MCF 10A (cell line): ENCODE measurements around the gene RAD21L1. TPM values are rescaled to one million over a fixed set of nuclear protein-coding genes. Genes with fewer than 3 reads are reported as not detected.

Experiments used
- BruUV-seq: library from RNA; stranded (reverse); fragments of 400-500 nt; replicated peaks from 2 replicates; lab custom pipeline; 2021; lab: Mats Ljungman, UMichigan
- CTCF ChIA-PET: fragments of 300-600 bp; sonication (Branson Sonifier 250); formaldehyde crosslinking; extraction: SDS; loops from one replicate; lab custom pipeline; 2021; ENCODE audit warnings: antibody characterized with exemption, inconsistent platforms; lab: Yijun Ruan, JAX
- POLR2A ChIA-PET: fragments of 300-600, 350-650 bp; sonication (Branson Sonifier 250); formaldehyde crosslinking; extraction: SDS; loops from one replicate; lab custom pipeline; 2020; ENCODE audit warnings: antibody characterized with exemption, inconsistent platforms; lab: Yijun Ruan, JAX
- DNase-seq: peaks from one replicate; pipeline ENCODE4 v3.0.0-alpha.2; 2018; ENCODE audit not compliant: unreplicated experiment
- H3K27ac Mint-ChIP-seq: one replicate; pipeline ENCODE4 v1.8.0; 2022; ENCODE audit warnings: mild to moderate bottlenecking, low read depth, mixed read lengths; ENCODE audit not compliant: unreplicated experiment
- H3K27me3 Mint-ChIP-seq: one replicate; pipeline ENCODE4 v1.8.0; 2022; ENCODE audit warnings: mixed read lengths; ENCODE audit not compliant: insufficient read depth, unreplicated experiment
- H3K36me3 Mint-ChIP-seq: one replicate; pipeline ENCODE4 v1.8.0; 2022; ENCODE audit warnings: mild to moderate bottlenecking, moderate library complexity, mixed read lengths; ENCODE audit not compliant: insufficient read depth, unreplicated experiment
- H3K4me1 Mint-ChIP-seq: one replicate; pipeline ENCODE4 v1.8.0; 2022; ENCODE audit warnings: mixed read lengths; ENCODE audit not compliant: insufficient read depth, unreplicated experiment
- H3K4me3 Mint-ChIP-seq: one replicate; pipeline ENCODE4 v1.8.0; 2022; ENCODE audit warnings: mild to moderate bottlenecking, moderate library complexity, mixed read lengths; ENCODE audit not compliant: unreplicated experiment
- H3K9me3 Mint-ChIP-seq: one replicate; pipeline ENCODE4 v1.8.0; 2022; ENCODE audit warnings: mixed read lengths; ENCODE audit not compliant: unreplicated experiment
- intact Hi-C: fragments of 100-400 bp; cut with micrococcal nuclease; formaldehyde crosslinking; loops from 2 replicates; pipeline ENCODE4 v1.14.1; 2022
- total RNA-seq: library from RNA; stranded (reverse); gene quantifications from 2 replicates; pipeline ENCODE4 v1.2.3, GENCODE V29; 2022
- TF ChIP-seq, protein P1 (sequence below): fragments of 200-600 bp; IDR thresholded peaks from one replicate; pipeline ENCODE4 v1.8.0; 2022; ENCODE audit warnings: antibody characterized with exemption, mild to moderate bottlenecking; ENCODE audit not compliant: unreplicated experiment

RAD21L1 gene
- total RNA-seq, 1 experiment from 2014 or later, result not detected

DNA sequence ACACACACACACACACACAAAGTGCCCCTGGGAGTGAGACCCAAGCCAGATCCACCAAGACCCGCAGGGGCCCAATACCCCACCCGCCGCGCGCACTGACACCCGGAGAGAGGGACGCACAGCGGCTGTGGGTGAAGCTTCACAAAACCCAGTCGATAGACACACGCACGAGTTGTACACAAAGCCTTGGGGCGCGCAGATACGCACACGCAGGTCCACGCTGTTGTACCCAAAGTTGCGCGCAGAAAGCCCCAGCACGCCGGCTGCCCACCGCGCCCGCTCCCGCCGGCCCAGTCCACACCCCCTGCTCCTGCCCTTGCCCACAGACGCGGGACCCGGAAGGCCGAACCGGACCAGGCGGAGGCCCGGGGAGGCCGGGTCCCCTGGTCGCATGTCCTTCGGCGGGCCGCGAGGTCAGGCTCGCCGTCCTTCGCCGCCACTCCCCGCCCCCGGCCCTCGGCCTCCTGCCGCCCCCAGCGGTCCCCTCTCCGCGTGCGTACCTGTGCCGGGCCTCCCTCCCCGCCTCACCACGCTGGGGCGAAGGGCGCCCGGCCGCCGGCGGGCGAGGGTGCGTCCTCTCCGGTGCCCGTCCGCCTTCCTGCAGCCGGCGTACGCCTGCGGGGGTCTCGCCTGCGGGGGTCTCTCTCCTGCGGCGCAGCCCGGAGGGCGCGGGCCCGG is 41.1 kb upstream of the RAD21L1 start, which contains the start of gene TMEM74B:
TMEM74B (minus strand) TSS at position 344 of the 678 bp plus-strand sequence. CDS start 1,180 bp downstream, outside the sequence.
- no TSS peak for BruUV-seq
- TF ChIP-seq, protein P1, sequence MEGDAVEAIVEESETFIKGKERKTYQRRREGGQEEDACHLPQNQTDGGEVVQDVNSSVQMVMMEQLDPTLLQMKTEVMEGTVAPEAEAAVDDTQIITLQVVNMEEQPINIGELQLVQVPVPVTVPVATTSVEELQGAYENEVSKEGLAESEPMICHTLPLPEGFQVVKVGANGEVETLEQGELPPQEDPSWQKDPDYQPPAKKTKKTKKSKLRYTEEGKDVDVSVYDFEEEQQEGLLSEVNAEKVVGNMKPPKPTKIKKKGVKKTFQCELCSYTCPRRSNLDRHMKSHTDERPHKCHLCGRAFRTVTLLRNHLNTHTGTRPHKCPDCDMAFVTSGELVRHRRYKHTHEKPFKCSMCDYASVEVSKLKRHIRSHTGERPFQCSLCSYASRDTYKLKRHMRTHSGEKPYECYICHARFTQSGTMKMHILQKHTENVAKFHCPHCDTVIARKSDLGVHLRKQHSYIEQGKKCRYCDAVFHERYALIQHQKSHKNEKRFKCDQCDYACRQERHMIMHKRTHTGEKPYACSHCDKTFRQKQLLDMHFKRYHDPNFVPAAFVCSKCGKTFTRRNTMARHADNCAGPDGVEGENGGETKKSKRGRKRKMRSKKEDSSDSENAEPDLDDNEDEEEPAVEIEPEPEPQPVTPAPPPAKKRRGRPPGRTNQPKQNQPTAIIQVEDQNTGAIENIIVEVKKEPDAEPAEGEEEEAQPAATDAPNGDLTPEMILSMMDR, result no peak
- no peak for DNase-seq
- ChIA-PET CTCF (interaction anchor here (0.6 to 1.5 kb wide), 8 partner anchors 9 to 918 kb away, joined by 3 to 8 read pairs (median 3); no protein-coding TSS in a partner anchor), POLR2A (interaction anchor here (0.6 to 2.6 kb wide), 3 partner anchors 24 to 81 kb away, joined by 3 to 10 read pairs (median 5); no protein-coding TSS in a partner anchor)
- Mint-ChIP-seq H3K4me3 (peak within 1 kb of the TSS; percentile 48), H3K36me3 (no peaks in the 10 kb centered on the region), H3K4me1 (no peaks in the 10 kb centered on the region), H3K9me3 (no peaks in the 10 kb centered on the region), H3K27ac (no peak within 1 kb of the TSS), H3K27me3 (peaks cover 28% of the 10 kb centered on the region)
- intact Hi-C loops, result no loop called here

DNA sequence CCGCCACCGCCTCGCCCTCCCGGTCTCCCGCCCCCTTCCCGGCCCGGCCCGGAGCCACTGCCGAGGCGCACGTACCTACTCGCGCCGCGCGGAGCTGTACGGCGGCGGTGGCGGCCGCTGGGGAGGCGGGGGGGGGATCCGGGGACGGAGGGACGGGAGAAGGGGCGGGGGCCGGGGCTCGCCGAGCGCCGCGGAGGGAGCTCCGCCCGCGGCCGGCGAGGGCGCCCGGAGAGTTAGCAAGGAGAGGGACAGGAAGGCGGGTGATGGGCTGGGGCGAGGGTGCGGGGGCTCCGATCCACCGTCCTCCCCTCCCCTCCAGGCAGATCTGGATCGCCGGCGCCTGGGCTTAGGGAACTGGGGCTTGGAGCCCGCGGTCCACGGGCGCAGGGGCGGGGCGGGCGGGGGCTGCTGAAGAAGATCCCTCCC is 40.5 kb upstream of the RAD21L1 start:
- no TSS peak for BruUV-seq
- TF ChIP-seq, protein P1, result no peak
- H3K9me3 Mint-ChIP-seq, result no peaks in the 10 kb centered on the region
- peak overlapping the region; percentile 45 for H3K4me3 Mint-ChIP-seq
- ChIA-PET POLR2A (interaction anchor here (2.6 kb wide), 1 partner anchor 24 kb away, joined by 10 read pairs; no protein-coding TSS in a partner anchor), CTCF (interaction anchor here (0.6 to 2.3 kb wide), 7 partner anchors 10 to 226 kb away, joined by 3 to 14 read pairs (median 3); no protein-coding TSS in a partner anchor)
- no peak overlapping the region for H3K27ac Mint-ChIP-seq
- no peaks in the 10 kb centered on the region for H3K36me3 Mint-ChIP-seq
- H3K27me3 Mint-ChIP-seq, result peaks cover 28% of the 10 kb centered on the region
- H3K4me1 Mint-ChIP-seq, result no peaks in the 10 kb centered on the region
- intact Hi-C loops, result no loop called here
- no peak for DNase-seq

DNA sequence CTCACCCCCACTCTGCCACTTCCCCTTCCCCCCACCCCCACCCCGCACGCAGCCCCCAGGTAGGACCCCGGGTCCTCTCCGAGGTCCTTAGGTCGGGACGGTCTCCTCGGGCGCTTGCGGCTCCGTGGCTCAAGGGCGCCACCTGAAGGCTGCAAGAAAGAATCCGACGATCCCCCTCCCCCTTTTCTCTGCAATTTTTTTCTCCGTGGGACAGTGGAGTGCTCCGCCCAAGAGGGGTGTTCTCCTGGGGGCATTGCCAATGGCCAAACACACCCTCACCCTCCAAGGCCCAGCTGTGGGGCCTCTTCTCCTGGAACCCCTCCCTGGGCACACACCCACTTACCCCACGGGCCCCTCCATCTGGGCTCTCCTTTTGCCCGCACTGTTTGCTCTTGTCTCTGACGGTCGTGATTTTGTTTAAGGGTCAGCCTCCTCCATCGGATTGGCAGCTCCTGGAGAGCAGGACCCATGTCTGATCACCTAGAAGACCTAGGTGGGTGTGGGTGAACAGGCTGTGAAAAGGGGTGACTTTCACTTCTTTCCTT is 40.0 kb upstream of the RAD21L1 start:
- no peak overlapping the region for H3K27ac Mint-ChIP-seq
- CTCF ChIA-PET, result interaction anchor here (0.6 to 2.3 kb wide), 13 partner anchors 8 to 244 kb away, joined by 3 to 14 read pairs (median 3); no protein-coding TSS in a partner anchor

More for the DNA sequence above, 40.0 kb upstream of the RAD21L1 start:
- TF ChIP-seq, protein P1, result peak; percentile 72
- DNase-seq, result peak; percentile 40
- BruUV-seq, result no TSS peak
- Mint-ChIP-seq H3K4me1 (no peaks in the 10 kb centered on the region), H3K27me3 (peaks cover 28% of the 10 kb centered on the region), H3K36me3 (no peaks in the 10 kb centered on the region), H3K4me3 (peak overlapping the region; percentile 45), H3K9me3 (no peaks in the 10 kb centered on the region)
- intact Hi-C loops, result no loop called here
- POLR2A ChIA-PET, result interaction anchor here (2.6 kb wide), 1 partner anchor 23 kb away, joined by 10 read pairs; no protein-coding TSS in a partner anchor
